Activated CD8-positive, alpha-beta T cell treated with anti-CD3 and anti-CD28 coated beads, Interleukin-2, amount 10 ng/mL, durations not matched to agents 7 days and 5 days (primary cell): ENCODE data around the gene CNTN4. TPM values are rescaled to one million over a fixed set of nuclear protein-coding genes. Genes with fewer than 3 reads are reported as not detected.

Experiments
- ATAC-seq: fragments of 150-1000 bp; cut with Tn5 transposase; one replicate; pipeline ENCODE4 v1.10.0; 2021; ENCODE audit warnings: moderate library complexity
- CTCF ChIA-PET: fragments of 350-600 bp; sonication (Branson Sonifier 250); formaldehyde crosslinking; loops from one replicate; lab custom pipeline; 2021; ENCODE audit warnings: antibody characterized with exemption; lab: Charles Lee
- POLR2A ChIA-PET: fragments of 350-600 bp; sonication (Branson Sonifier 250); formaldehyde crosslinking; loops from one replicate; lab custom pipeline; 2021; ENCODE audit warnings: antibody characterized with exemption; lab: Charles Lee
- DNase-seq: peaks from one replicate; pipeline ENCODE4 v3.0.0-alpha.2; 2020
- H3K27ac Mint-ChIP-seq: one replicate; pipeline ENCODE4 v1.8.0; 2021; ENCODE audit warnings: mild to moderate bottlenecking, mixed read lengths
- H3K27me3 Mint-ChIP-seq: one replicate; pipeline ENCODE4 v1.8.0; 2021; ENCODE audit warnings: low read depth, mixed read lengths
- H3K36me3 Mint-ChIP-seq: one replicate; pipeline ENCODE4 v1.8.0; 2021; ENCODE audit warnings: low read depth, mixed read lengths
- H3K4me1 Mint-ChIP-seq: one replicate; pipeline ENCODE4 v1.8.0; 2021; ENCODE audit warnings: low read depth, mixed read lengths
- H3K4me3 Mint-ChIP-seq: one replicate; pipeline ENCODE4 v1.8.0; 2021; ENCODE audit warnings: mild to moderate bottlenecking, mixed read lengths
- H3K9me3 Mint-ChIP-seq: one replicate; pipeline ENCODE4 v1.8.0; 2022; ENCODE audit warnings: mixed read lengths; ENCODE audit not compliant: insufficient read depth
- total RNA-seq, 2 experiments: library from RNA; stranded (reverse); gene quantifications; one replicate each; pipeline ENCODE4 v1.2.3, GENCODE V29; 2021

Gene CNTN4
- total RNA-seq, 2 experiments from 2014 or later = not detected

- H3K9me3 Mint-ChIP-seq = no peaks in the 10 kb centered on the region
- no peak overlapping the region for H3K27ac Mint-ChIP-seq
- no peaks in the 10 kb centered on the region for H3K4me1 Mint-ChIP-seq
- DNase-seq = peak; percentile 21
- H3K36me3 Mint-ChIP-seq = no peaks in the 10 kb centered on the region
- H3K27me3 Mint-ChIP-seq = no peaks in the 10 kb centered on the region
- ChIA-PET POLR2A (interaction anchor here (0.7 kb wide), 1 partner anchor 13 kb away, joined by 3 read pairs; no protein-coding TSS in a partner anchor), CTCF (interaction anchor here (1.1 to 1.3 kb wide), 2 partner anchors 11 to 12 kb away, joined by 3 to 6 read pairs; no protein-coding TSS in a partner anchor)
- ATAC-seq = no peak
- no peak overlapping the region for H3K4me3 Mint-ChIP-seq
Observed at GRCh38 chr3:2156244-2156847, 57.7 kb downstream of the CNTN4 start.

GRCh38 chr3:2158828-2159227 lies 60.2 kb downstream of the CNTN4 start:
- CTCF ChIA-PET = no interaction called here
- Mint-ChIP-seq H3K4me1 (no peaks in the 10 kb centered on the region), H3K9me3 (no peaks in the 10 kb centered on the region), H3K36me3 (no peaks in the 10 kb centered on the region), H3K27me3 (no peaks in the 10 kb centered on the region), H3K27ac (no peak overlapping the region), H3K4me3 (no peak overlapping the region)
- DNase-seq = no peak
- no peak for ATAC-seq
- POLR2A ChIA-PET = no interaction called here

GRCh38 chr3:2166552-2166951 lies 67.9 kb downstream of the CNTN4 start:
- H3K9me3 Mint-ChIP-seq = peaks cover 3% of the 10 kb centered on the region
- H3K27me3 Mint-ChIP-seq = no peaks in the 10 kb centered on the region
- POLR2A ChIA-PET = no interaction called here
- H3K36me3 Mint-ChIP-seq = no peaks in the 10 kb centered on the region
- no peak overlapping the region for H3K4me3 Mint-ChIP-seq
- H3K27ac Mint-ChIP-seq = no peak overlapping the region
- DNase-seq (no peak), ATAC-seq (no peak)
- CTCF ChIA-PET = interaction anchor here (0.7 kb wide), 1 partner anchor 164 kb away, joined by 3 read pairs; no protein-coding TSS in a partner anchor
- H3K4me1 Mint-ChIP-seq = no peaks in the 10 kb centered on the region

- DNase-seq = no peak
- ChIA-PET CTCF (no interaction called here), POLR2A (no interaction called here)
- Mint-ChIP-seq H3K36me3 (no peaks in the 10 kb centered on the region), H3K27ac (no peak overlapping the region), H3K9me3 (no peaks in the 10 kb centered on the region), H3K27me3 (no peaks in the 10 kb centered on the region), H3K4me3 (no peak overlapping the region), H3K4me1 (no peaks in the 10 kb centered on the region)
- no peak for ATAC-seq
Observed at GRCh38 chr3:2172561-2173171, 74.0 kb downstream of the CNTN4 start.

- ATAC-seq (no peak), DNase-seq (no peak)
- Mint-ChIP-seq H3K4me3 (no peak overlapping the region), H3K4me1 (no peaks in the 10 kb centered on the region), H3K9me3 (no peaks in the 10 kb centered on the region), H3K36me3 (no peaks in the 10 kb centered on the region), H3K27me3 (no peaks in the 10 kb centered on the region), H3K27ac (no peak overlapping the region)
- ChIA-PET CTCF (no interaction called here), POLR2A (no interaction called here)
Observed at GRCh38 chr3:2180634-2181033, 82.0 kb downstream of the CNTN4 start.

GRCh38 chr3:2198776-2199279 lies 100.2 kb downstream of the CNTN4 start:
- peaks cover 3% of the 10 kb centered on the region for H3K9me3 Mint-ChIP-seq

GRCh38 chr3:2204054-2204453 lies 105.4 kb downstream of the CNTN4 start:
- H3K4me1 Mint-ChIP-seq = no peaks in the 10 kb centered on the region
- no peak overlapping the region for H3K27ac Mint-ChIP-seq
- no peak for DNase-seq
- H3K9me3 Mint-ChIP-seq = no peaks in the 10 kb centered on the region
- no peak overlapping the region for H3K4me3 Mint-ChIP-seq
- no peak for ATAC-seq
- ChIA-PET CTCF (no interaction called here), POLR2A (no interaction called here)
- no peaks in the 10 kb centered on the region for H3K36me3 Mint-ChIP-seq
- no peaks in the 10 kb centered on the region for H3K27me3 Mint-ChIP-seq

More at GRCh38 chr3:2198776-2199279, 100.2 kb downstream of the CNTN4 start:
- H3K27me3 Mint-ChIP-seq = no peaks in the 10 kb centered on the region
- POLR2A ChIA-PET = no interaction called here
- no peak for DNase-seq
- ATAC-seq = no peak
- CTCF ChIA-PET = no interaction called here
- H3K27ac Mint-ChIP-seq = no peak overlapping the region
- no peaks in the 10 kb centered on the region for H3K4me1 Mint-ChIP-seq
- no peak overlapping the region for H3K4me3 Mint-ChIP-seq
- no peaks in the 10 kb centered on the region for H3K36me3 Mint-ChIP-seq

- H3K9me3 Mint-ChIP-seq = no peaks in the 10 kb centered on the region
- ChIA-PET POLR2A (no interaction called here), CTCF (no interaction called here)
- ATAC-seq = no peak
- no peaks in the 10 kb centered on the region for H3K36me3 Mint-ChIP-seq
- no peaks in the 10 kb centered on the region for H3K4me1 Mint-ChIP-seq
- no peak for DNase-seq
- no peak overlapping the region for H3K27ac Mint-ChIP-seq
- no peak overlapping the region for H3K4me3 Mint-ChIP-seq
- H3K27me3 Mint-ChIP-seq = no peaks in the 10 kb centered on the region
Observed at GRCh38 chr3:2205692-2206091, 107.0 kb downstream of the CNTN4 start.

GRCh38 chr3:2206536-2206935 lies 107.9 kb downstream of the CNTN4 start:
- POLR2A ChIA-PET = no interaction called here
- H3K27me3 Mint-ChIP-seq = no peaks in the 10 kb centered on the region

GRCh38 chr3:2211568-2211967 lies 112.9 kb downstream of the CNTN4 start:
- no peaks in the 10 kb centered on the region for H3K4me1 Mint-ChIP-seq
- DNase-seq (no peak), ATAC-seq (no peak)
- no peaks in the 10 kb centered on the region for H3K9me3 Mint-ChIP-seq
- ChIA-PET CTCF (no interaction called here), POLR2A (no interaction called here)
- H3K27me3 Mint-ChIP-seq = no peaks in the 10 kb centered on the region
- H3K4me3 Mint-ChIP-seq = no peak overlapping the region
- H3K27ac Mint-ChIP-seq = no peak overlapping the region
- no peaks in the 10 kb centered on the region for H3K36me3 Mint-ChIP-seq

More at GRCh38 chr3:2206536-2206935, 107.9 kb downstream of the CNTN4 start:
- Mint-ChIP-seq H3K4me3 (no peak overlapping the region), H3K27ac (no peak overlapping the region), H3K4me1 (no peaks in the 10 kb centered on the region), H3K9me3 (no peaks in the 10 kb centered on the region), H3K36me3 (no peaks in the 10 kb centered on the region)
- CTCF ChIA-PET = no interaction called here
- no peak for ATAC-seq
- no peak for DNase-seq

- ATAC-seq (no peak), DNase-seq (no peak)
- POLR2A ChIA-PET = no interaction called here
- CTCF ChIA-PET = no interaction called here
- Mint-ChIP-seq H3K4me3 (no peak overlapping the region), H3K9me3 (no peaks in the 10 kb centered on the region), H3K27ac (no peak overlapping the region), H3K4me1 (no peaks in the 10 kb centered on the region), H3K36me3 (no peaks in the 10 kb centered on the region), H3K27me3 (no peaks in the 10 kb centered on the region)
Observed at GRCh38 chr3:2212206-2212605, 113.5 kb downstream of the CNTN4 start.

- POLR2A ChIA-PET = no interaction called here
- ATAC-seq (no peak), DNase-seq (no peak)
- no peaks in the 10 kb centered on the region for H3K27me3 Mint-ChIP-seq
- no peak overlapping the region for H3K27ac Mint-ChIP-seq
- no peak overlapping the region for H3K4me3 Mint-ChIP-seq
- CTCF ChIA-PET = no interaction called here
- no peaks in the 10 kb centered on the region for H3K36me3 Mint-ChIP-seq
- H3K9me3 Mint-ChIP-seq = no peaks in the 10 kb centered on the region
- H3K4me1 Mint-ChIP-seq = no peaks in the 10 kb centered on the region
Observed at GRCh38 chr3:2218375-2218774, 119.7 kb downstream of the CNTN4 start.
